ENCODE measurements around the gene ZFPM1. TPM values are rescaled to one million over a fixed set of nuclear protein-coding genes. Genes with fewer than 3 reads are reported as not detected.

Gene ZFPM1
- total and polyA plus RNA-seq, 2 of the 8 experiments (the other 6 are each of a cell fraction or from before 2014, with no cell fraction given), result 0.74 to 4.8 TPM

DNA sequence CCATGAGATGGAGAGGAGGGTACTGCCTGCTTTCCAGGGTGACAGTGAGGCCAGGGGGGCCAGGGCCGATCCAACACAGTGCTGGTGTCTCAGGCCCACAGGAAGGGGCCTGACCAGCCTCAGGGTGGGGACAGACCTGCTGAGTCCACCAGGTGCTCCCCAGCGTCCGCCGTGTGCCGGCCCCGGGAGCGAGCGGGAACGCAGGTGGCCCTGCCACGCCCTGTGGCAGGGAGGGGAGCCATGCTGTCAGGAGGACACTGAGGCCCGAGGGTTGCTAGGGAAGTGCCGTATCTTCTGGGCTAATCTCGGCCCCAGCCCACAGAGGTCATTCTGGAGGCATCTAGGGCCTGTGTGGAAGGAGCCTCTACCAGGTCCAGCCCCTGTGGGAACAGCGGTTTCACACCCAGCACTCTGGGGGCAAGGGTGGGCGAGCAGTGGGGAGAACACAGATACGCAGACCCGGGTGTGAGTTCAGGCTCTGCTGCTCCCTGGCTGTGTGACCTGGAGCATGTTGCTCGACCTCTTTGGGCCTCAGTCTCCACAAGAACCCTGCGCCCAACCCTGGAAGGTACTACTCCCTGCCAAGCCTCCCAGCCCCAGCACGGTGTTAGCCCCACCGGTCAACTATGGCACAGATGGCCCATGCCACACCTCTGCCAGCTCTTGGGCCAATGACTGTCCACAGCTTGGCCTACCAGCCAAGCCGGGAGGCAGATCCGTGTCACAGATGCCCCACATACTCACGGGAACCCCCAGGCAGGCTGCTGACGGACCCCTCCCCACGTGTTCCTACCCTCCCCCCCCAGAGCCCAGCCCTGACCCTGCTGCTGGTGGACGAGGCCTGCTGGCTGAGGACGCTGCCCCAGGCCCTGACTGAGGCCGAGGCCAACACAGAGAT, 73.2 kb downstream of the ZFPM1 start:
- ChIA-PET POLR2A (ENCODE audit: partially characterized antibody) (interaction anchor here (0.6 to 1.2 kb wide), 2 partner anchors 17 to 26 kb away, joined by 3 to 4 read pairs; no protein-coding TSS in a partner anchor), CTCF (ENCODE audit: partially characterized antibody) (interaction anchor here (0.9 to 4.6 kb wide), 5 partner anchors 21 to 89 kb away, joined by 3 to 21 read pairs (median 4); no protein-coding TSS in a partner anchor)
- Histone ChIP-seq H3K9me3 (ENCODE audit: insufficient read depth in 2 of 2, low read depth in 1 of 2, low read length in 1 of 2) (no peaks in the 10 kb centered on the region), H3K4ac (replicated peaks; ENCODE audit: insufficient read length, low read depth, low read length) (no peak overlapping the region), H2BK120ac (replicated peaks; ENCODE audit: low read depth, low read length) (no peak overlapping the region), H3K27ac (ENCODE audit: low read depth, low read length) (no peak overlapping the region), H3K9ac (replicated peaks in 1 of 4; ENCODE audit: extremely low read depth in 1 of 4, low read depth in 3 of 4, low read length in 3 of 4) (0 out of 7 replicates have a peak overlapping the region, but pooled peaks of 1 of the 4 experiments have one; percentile 15), H4K8ac (ENCODE audit: extremely low read depth, insufficient read depth, low read length) (peak overlapping the region; percentile 85; the same call in 1 of the 2 replicates), H3K4me1 (replicated peaks in 1 of 4; ENCODE audit: control insufficient read depth in 3 of 4, insufficient read depth in 4 of 4, low read length in 3 of 4) (peaks cover 0 to 15% (median 7%) of the 10 kb centered on the region in 4 experiments; a peak in 5 of 7 replicates), H3K79me1 (ENCODE audit: low read depth, low read length) (no peaks in the 10 kb centered on the region), H3K27me3 (replicated peaks in 1 of 4; ENCODE audit: control insufficient read depth in 3 of 4, extremely low read depth in 1 of 4, insufficient read depth in 3 of 4, low read length in 3 of 4) (no peaks in the 10 kb centered on the region), H2BK12ac (ENCODE audit: low read depth, low read length) (no peak overlapping the region), H2BK5ac (ENCODE audit: low read depth, low read length) (0 out of 2 replicates have a peak overlapping the region, but pooled peaks have one; percentile 30), H4K91ac (replicated peaks; ENCODE audit: insufficient read length, low read length) (no peak overlapping the region), H3K18ac (ENCODE audit: extremely low read depth, low read length) (no peak overlapping the region), H3K4me2 (ENCODE audit: insufficient read depth in 1 of 2, low read depth in 2 of 2, low read length in 2 of 2) (no peak overlapping the region), H2AK5ac (ENCODE audit: low read depth, low read length) (no peak overlapping the region), H2BK15ac (ENCODE audit: low read length) (no peak overlapping the region), H4K20me1 (replicated peaks in 1 of 2; ENCODE audit: control insufficient read depth in 1 of 2, insufficient read depth in 2 of 2, low read length in 2 of 2) (peaks cover 1 to 9% of the 10 kb centered on the region in 2 experiments), H3K56ac (replicated peaks; ENCODE audit: insufficient read length, low read depth, low read length) (no peak overlapping the region), H3K4me3 (ENCODE audit: extremely low read depth in 1 of 4, insufficient read depth in 2 of 4, low read depth in 3 of 4, low read length in 4 of 4) (no peak overlapping the region), H2AFZ (ENCODE audit: low read length) (no peak overlapping the region), H4K5ac (ENCODE audit: insufficient read length, low read depth, low read length) (no peak overlapping the region), H3K23me2 (ENCODE audit: low read depth, low read length) (no peaks in the 10 kb centered on the region), H3K36me3 (ENCODE audit: control insufficient read depth in 2 of 4, insufficient read depth in 4 of 4, low read length in 3 of 4) (no peaks in the 10 kb centered on the region; a peak in 1 of 8 replicates), H3K23ac (ENCODE audit: insufficient read length) (no peak overlapping the region), H3K14ac (ENCODE audit: insufficient read length) (no peak overlapping the region), H2BK20ac (ENCODE audit: low read length) (no peak overlapping the region), H3K79me2 (ENCODE audit: control insufficient read depth in 1 of 2, insufficient read depth in 2 of 2, low read length in 2 of 2) (no peaks in the 10 kb centered on the region)
- no peak for FAIRE-seq
- WGBS, 2 experiments (ENCODE audit: extremely low coverage in 1 of 2, insufficient coverage in 1 of 2, insufficient read length in 1 of 2, insufficient replicate concordance in 2 of 2, low coverage in 1 of 2, low lambda C conversion rate in 2 of 2, missing lambda C conversion rate in 1 of 2), result 91% methylated on average over 18 of the region's 29 CpGs; no CpG with 5 or more reads in 1 of the 2 experiments
- TF ChIP-seq, protein P1, sequence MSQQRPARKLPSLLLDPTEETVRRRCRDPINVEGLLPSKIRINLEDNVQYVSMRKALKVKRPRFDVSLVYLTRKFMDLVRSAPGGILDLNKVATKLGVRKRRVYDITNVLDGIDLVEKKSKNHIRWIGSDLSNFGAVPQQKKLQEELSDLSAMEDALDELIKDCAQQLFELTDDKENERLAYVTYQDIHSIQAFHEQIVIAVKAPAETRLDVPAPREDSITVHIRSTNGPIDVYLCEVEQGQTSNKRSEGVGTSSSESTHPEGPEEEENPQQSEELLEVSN (IDR thresholded peaks at IDR 0.05), result peak; percentile 43; the same call in 1 of the 2 replicates
- TF ChIP-seq JUN (IDR thresholded peaks at IDR 0.05; ENCODE audit: low read depth, low read length) (no peak), POLR2AphosphoS5 (IDR thresholded peaks at IDR 0.05; ENCODE audit: low read depth, low read length) (0 out of 2 replicates have a peak, but pooled peaks have one; percentile 30)
- no peak for DNase-seq (ENCODE audit: low read depth in 1 of 2, low spot score in 2 of 2)
